Heart right ventricle (tissue), 16 donors: ENCODE measurements around the gene BRCA1. TPM values are rescaled to one million over a fixed set of nuclear protein-coding genes. Genes with fewer than 3 reads are reported as not detected.
"Not testable (repeated sequence)": the region's sequence is repeated elsewhere in the genome, so short reads cannot be mapped to it uniquely, and the experiment has no call there.

ENCODE experiments used
- ATAC-seq, 8 donors: fragments of 200-7000 bp; cut with Tn5 transposase; one replicate each; pipeline ENCODE4 v1.9.1; 2020; ENCODE audit warnings: mild to moderate bottlenecking in 8 of 8, moderate library complexity in 8 of 8, moderate number of reproducible peaks in 1 of 8
- DNase-seq, 2 donors: peaks; one replicate each; pipeline ENCODE4 v3.0.0-alpha.2; 2020
- H3K27ac ChIP-seq, 10 donors: fragments of 200-600 bp; sonication (generic) in 2 of 10; one replicate each; pipeline versions ENCODE4 v1.5.0 to v1.8.0; 2020 to 2022; ENCODE audit warnings: mild to moderate bottlenecking in 3 of 10
- H3K27me3 ChIP-seq, 7 donors: fragments of 200-600 bp; one replicate each; pipeline ENCODE4 v1.8.0; 2021 to 2022; ENCODE audit warnings: mild to moderate bottlenecking in 2 of 7
- H3K36me3 ChIP-seq, 9 donors: fragments of 200-600 bp; sonication (generic) in 1 of 9; one replicate each; pipeline versions ENCODE4 v1.5.0 to v1.8.0; 2020 to 2022; ENCODE audit warnings: mild to moderate bottlenecking in 2 of 9
- H3K4me1 ChIP-seq, 9 donors: fragments of 200-600 bp; sonication (generic) in 1 of 9; one replicate each; pipeline versions ENCODE4 v1.5.0 to v1.8.0; 2020 to 2022; ENCODE audit warnings: mild to moderate bottlenecking in 4 of 9
- H3K4me3 ChIP-seq, 10 donors: fragments of 200-600 bp; sonication (generic) in 2 of 10; one replicate each; pipeline versions ENCODE4 v1.5.0 to v1.8.0; 2020 to 2022; ENCODE audit warnings: mild to moderate bottlenecking in 7 of 10, moderate library complexity in 2 of 10
- H3K9me3 ChIP-seq, 11 donors: fragments of 200-600 bp in 10 of 11; sonication (generic) in 2 of 11; one replicate each; pipeline versions ENCODE4 v1.5.0 to v1.8.0; 2013 to 2022; ENCODE audit warnings: mild to moderate bottlenecking in 2 of 11, control low read depth in 1 of 11, moderate library complexity in 1 of 11
- WGBS, 2 donors: extraction: QIAGEN DNeasy Blood & Tissue Kit; methylation state at CpG; one replicate each; pipeline ENCODE4 v1.1.7; 2013; ENCODE audit warnings: inconsistent platforms in 1 of 2; 5-methylcytosine and 5-hydroxymethylcytosine counted together
- intact Hi-C, 10 donors: fragments of 100-400 bp; cut with DNase I; formaldehyde crosslinking; loops; one replicate each; pipeline versions ENCODE4 v1.11.1 to v1.14.2; 2022
- polyA plus RNA-seq, 2 donors: library from polyadenylated mRNA; stranded (reverse); fragments of 200-250 nt; gene quantifications; one replicate each; pipeline ENCODE4 v1.2.3, GENCODE V29; 2013
- total RNA-seq, 10 donors: library from RNA; stranded (reverse); fragmentation: NEBNext Ultra II Directional in 3 of 10; extraction: Animal tissue kit (Norgen Biotek cat#: 25700) in 3 of 10; gene quantifications; one replicate each; pipeline versions ENCODE4 v1.2.1 to v1.2.4, GENCODE V29; 2021 to 2023
- TF ChIP-seq, protein P1 (sequence below), 9 donors: fragments of 200-600 bp; sonication (generic) in 2 of 9; IDR thresholded peaks; one replicate each; pipeline versions ENCODE4 v1.5.0 to v1.8.0; 2021 to 2022; ENCODE audit warnings: antibody characterized with exemption in 9 of 9, mild to moderate bottlenecking in 5 of 9, moderate library complexity in 1 of 9
- donor health status: Arrhythmogenic right ventricular cardiomyopathy.
- donor health status: ischemic (EF 13 %, LVEDD 7.1; RV severe dilation, severe dysfunction).
- donor health status: healthy with polysubstance abuse.
- donor health status: DM: no; HTN: yes; CAD: no.
- donor health status: DM: no; HTN: no; CAD: no.
- donor health status: ischemic (EF 25% LVEDD 6.9; RV normal size, moderate dysfunction).
- donor health status: ischemic (EF 25% LVEDD 5.7; RV mildly dilated, moderate dysfunction).
- donor health status: healthy.
- donor health status: DM: yes; HTN: yes; CAD: no.
- donor health status: Ischemic cardiomyopathy.
- donor health status: ischemic (EF 35%, LVEDD 5.7; RV mildly dilated, moderate dysfunction).
- donor health status: nonischemic (EF 11% LVEDD 7.7; RV severe dilation, severe dysfunction).
- donor health status: DM: yes; HTN: yes; CAD: no.
- donor health status: PGD.
- donor health status: ischemic (EF 29% LVEDD 5.4; RV normal size, mild dysfunction).
- donor health status: nonischemic (EF 23%, LVEDD 6.1; RV moderate dilation, normal function).

The BRCA1 gene
- total and polyA plus RNA-seq, 12 donors, result 2.2 to 12.0 (median 7.9) TPM

DNA sequence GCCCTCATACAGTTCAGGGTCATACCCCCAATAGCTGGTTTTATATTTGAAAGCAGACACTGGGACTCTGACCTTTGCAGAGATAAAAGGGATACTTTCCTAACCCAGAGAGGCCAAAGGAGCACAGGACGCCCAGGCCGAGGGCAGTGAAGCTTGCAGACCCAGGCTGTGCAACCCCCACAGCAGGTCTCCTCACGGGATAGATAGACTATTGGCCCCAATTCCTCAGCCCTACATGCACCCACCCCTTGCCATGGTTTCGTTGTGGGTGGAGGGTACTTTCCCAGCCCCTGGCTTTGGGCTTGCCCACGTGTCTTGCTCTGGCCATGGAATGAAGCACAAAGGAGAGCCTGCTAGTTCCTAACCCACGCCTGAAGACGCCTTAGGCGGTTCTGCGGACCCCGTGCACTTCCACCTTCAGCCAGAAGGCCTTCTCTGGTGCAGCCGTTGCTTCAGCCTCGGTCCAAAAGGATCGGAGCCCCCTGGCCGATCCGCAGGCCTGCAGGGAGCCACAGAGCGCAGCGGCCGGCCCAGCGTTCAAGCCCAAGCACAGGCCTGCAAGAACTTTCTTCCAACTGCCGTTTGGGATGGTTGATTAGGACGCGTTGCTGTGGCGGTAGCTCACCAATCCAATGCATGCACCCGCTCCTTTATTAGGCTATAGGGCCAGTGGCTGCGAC lies 9.8 kb upstream of the BRCA1 start:
- TF ChIP-seq, protein P1, sequence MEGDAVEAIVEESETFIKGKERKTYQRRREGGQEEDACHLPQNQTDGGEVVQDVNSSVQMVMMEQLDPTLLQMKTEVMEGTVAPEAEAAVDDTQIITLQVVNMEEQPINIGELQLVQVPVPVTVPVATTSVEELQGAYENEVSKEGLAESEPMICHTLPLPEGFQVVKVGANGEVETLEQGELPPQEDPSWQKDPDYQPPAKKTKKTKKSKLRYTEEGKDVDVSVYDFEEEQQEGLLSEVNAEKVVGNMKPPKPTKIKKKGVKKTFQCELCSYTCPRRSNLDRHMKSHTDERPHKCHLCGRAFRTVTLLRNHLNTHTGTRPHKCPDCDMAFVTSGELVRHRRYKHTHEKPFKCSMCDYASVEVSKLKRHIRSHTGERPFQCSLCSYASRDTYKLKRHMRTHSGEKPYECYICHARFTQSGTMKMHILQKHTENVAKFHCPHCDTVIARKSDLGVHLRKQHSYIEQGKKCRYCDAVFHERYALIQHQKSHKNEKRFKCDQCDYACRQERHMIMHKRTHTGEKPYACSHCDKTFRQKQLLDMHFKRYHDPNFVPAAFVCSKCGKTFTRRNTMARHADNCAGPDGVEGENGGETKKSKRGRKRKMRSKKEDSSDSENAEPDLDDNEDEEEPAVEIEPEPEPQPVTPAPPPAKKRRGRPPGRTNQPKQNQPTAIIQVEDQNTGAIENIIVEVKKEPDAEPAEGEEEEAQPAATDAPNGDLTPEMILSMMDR (IDR thresholded peaks at IDR 0.05), result no peak
- H3K27ac ChIP-seq, result no peak overlapping the region
- no peak overlapping the region for H3K4me3 ChIP-seq
- WGBS, 2 donors, result 95% methylated on average over 25 of the region's 25 CpGs
- intact Hi-C loops, result no loop called here
- DNase-seq (no peak), ATAC-seq (peak in 1 of 8 donors; percentile 44)
- no peaks in the 10 kb centered on the region for H3K27me3 ChIP-seq
- no peaks in the 10 kb centered on the region for H3K9me3 ChIP-seq
- H3K36me3 ChIP-seq, result peaks cover 0 to 40% (median 6%) of the 10 kb centered on the region in 9 donors
- H3K4me1 ChIP-seq, result peaks cover 0 to 12% (median 0%) of the 10 kb centered on the region in 9 donors

DNA sequence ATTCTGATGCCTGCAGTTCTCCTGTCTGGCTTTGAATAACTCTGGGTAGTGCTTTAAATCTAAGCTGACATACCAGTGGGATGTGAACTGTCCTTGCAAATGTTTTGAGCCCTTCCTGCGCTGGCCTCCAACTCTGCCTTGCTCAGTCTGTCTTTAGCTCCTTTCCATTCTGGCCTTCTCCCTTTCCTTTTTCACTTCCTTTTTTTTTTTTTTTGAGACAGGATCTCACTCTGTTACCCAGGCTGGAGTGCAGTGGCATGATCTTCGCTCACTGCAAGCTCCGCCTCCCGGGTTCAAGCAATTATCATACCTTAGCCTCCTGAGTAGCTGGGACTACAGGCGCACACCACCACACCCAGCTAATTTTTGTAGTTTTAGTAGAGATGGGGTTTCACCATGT lies 8.3 kb upstream of the BRCA1 start:
- H3K36me3 ChIP-seq, result peaks cover 0 to 42% (median 6%) of the 10 kb centered on the region in 9 donors
- H3K27me3 ChIP-seq, intact Hi-C loops, ATAC-seq, H3K9me3 ChIP-seq, H3K27ac ChIP-seq, H3K4me3 ChIP-seq, DNase-seq: not testable (repeated sequence)
- peaks cover 0 to 26% (median 12%) of the 10 kb centered on the region in 9 donors for H3K4me1 ChIP-seq
- 97 to 98% methylated on average over 5 of the region's 5 CpGs for WGBS, 2 donors

DNA sequence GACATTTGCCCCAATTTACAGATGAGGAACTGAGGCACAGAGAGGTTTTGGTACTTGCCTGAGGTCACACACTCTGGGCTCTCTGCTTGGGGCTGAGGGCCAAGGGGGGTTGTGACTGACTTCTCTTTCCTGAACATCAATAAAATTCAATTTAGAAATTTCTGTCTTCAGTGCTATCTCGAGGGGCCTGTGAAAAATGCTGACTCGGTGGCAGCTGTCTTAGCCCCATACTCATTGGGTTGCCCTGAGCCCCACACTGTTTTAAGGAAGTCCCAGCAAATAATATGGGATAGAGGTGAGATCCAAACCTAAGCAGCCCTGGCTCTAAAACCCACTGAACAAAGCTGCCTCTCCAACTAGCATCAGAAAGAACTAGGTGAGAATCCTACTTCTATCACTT lies 7.0 kb upstream of the BRCA1 start:
- TF ChIP-seq, protein P1 (IDR thresholded peaks at IDR 0.05), result no peak
- H3K4me3 ChIP-seq, result no peak overlapping the region
- intact Hi-C loops, result no loop called here
- H3K9me3 ChIP-seq, result no peaks in the 10 kb centered on the region
- peaks cover 0 to 30% (median 12%) of the 10 kb centered on the region in 9 donors for H3K4me1 ChIP-seq
- 79 to 87% methylated on average over 2 of the region's 2 CpGs for WGBS, 2 donors
- peaks cover 0 to 45% (median 6%) of the 10 kb centered on the region in 9 donors for H3K36me3 ChIP-seq
- no peak for ATAC-seq
- no peak overlapping the region for H3K27ac ChIP-seq
- H3K27me3 ChIP-seq, result no peaks in the 10 kb centered on the region
- no peak for DNase-seq

DNA sequence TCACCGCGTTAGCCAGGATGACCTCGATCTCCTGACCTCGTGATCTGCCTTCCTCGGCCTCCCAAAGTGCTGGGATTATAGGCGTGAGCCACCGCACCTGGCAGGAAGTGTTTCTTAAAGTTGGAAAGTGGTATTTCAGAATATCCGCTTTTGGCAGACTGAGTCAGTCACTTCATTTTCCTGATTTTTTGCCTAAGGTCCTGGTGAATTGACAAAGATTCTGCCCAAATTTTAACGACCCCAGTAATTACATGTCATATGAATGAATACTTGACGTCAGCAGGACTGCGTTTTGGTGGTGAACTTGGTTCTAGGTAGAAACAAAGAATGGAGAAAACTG lies 4.5 kb upstream of the BRCA1 start:
- no peaks in the 10 kb centered on the region for H3K27me3 ChIP-seq
- 52 to 71% methylated on average over 11 of the region's 11 CpGs for WGBS, 2 donors
- intact Hi-C loops, result loop anchor here in 5 of 10 donors (5.0 to 10.0 kb wide), 2 partner anchors 43 to 105 kb away; partner anchors contain the start of genes RND2 (in 5 of the 5), VAT1 (in 5 of the 5) and NBR1 (in 2 of the 5)
- TF ChIP-seq, protein P1 (IDR thresholded peaks at IDR 0.05), result no peak
- peaks cover 3 to 39% (median 22%) of the 10 kb centered on the region in 9 donors for H3K4me1 ChIP-seq
- H3K36me3 ChIP-seq, result peaks cover 0 to 36% (median 6%) of the 10 kb centered on the region in 9 donors
- peak overlapping the region in 6 of 10 donors; percentile 10 to 32 (median 18) for H3K4me3 ChIP-seq
- ATAC-seq (no peak), DNase-seq (no peak)
- no peaks in the 10 kb centered on the region for H3K9me3 ChIP-seq
- H3K27ac ChIP-seq, result peak overlapping the region in 9 of 10 donors; percentile 37 to 75 (median 61)

DNA sequence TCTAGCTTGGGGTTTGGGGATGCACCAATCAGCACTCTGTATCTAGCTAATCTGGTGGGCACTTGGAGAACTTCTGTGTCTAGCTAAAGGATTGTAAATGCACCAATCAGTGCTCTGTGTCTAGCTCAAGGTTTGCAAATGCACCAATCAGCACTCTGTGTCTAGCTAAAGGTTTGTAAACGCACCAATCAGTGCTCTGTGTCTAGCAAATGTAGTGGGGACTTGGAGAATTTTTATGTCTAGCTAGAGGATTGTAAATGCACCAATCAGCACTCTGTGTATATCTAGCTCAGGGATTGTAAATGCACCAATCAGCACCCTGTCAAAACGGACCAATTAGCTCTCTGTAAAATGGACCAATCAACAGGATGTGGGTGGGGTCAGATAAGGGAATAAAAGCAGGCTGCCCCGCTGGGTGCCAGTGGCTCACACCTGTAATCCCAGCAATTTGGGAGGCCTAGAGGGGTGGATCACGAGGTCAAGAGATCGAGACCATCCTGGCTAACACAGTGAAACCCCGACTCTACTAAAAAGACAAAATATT lies 2.2 kb upstream of the BRCA1 start:
- intact Hi-C loops, result loop anchor here in 5 of 10 donors (5.0 to 10.0 kb wide), 2 partner anchors 45 to 103 kb away; partner anchors contain the start of genes RND2 (in 5 of the 5), VAT1 (in 5 of the 5) and NBR1 (in 2 of the 5)
- H3K4me1 ChIP-seq, result peaks cover 3 to 42% (median 28%) of the 10 kb centered on the region in 9 donors
- 91 to 95% methylated on average over 5 to 6 of the region's 6 CpGs for WGBS, 2 donors
- not testable (repeated sequence) for H3K27ac ChIP-seq, DNase-seq, H3K4me3 ChIP-seq, H3K9me3 ChIP-seq, H3K27me3 ChIP-seq, ATAC-seq
- peaks cover 0 to 14% (median 0%) of the 10 kb centered on the region in 9 donors for H3K36me3 ChIP-seq
